ENCODE data around the gene CDC42SE2.

- TF ChIP-seq POLR2A (IDR thresholded peaks at IDR 0.05) = no peak
- TF ChIP-seq CTCF (IDR thresholded peaks at IDR 0.05 in 4 of 5, conservative IDR thresholded peaks at IDR 0.05 in 1 of 5) = no peak
Observed at GRCh38 chr5:131356619-131357018, 92.8 kb downstream of the CDC42SE2 start.
